IPS-NIHi7 (cell line): ENCODE measurements around the gene ATF6.
"Not testable (repeated sequence)": the region's sequence is repeated elsewhere in the genome, so short reads cannot be mapped to it uniquely, and the experiment has no call there.

Experiments used
- DNase-seq: peaks from one replicate; pipeline ENCODE4 v3.0.0; 2012; ENCODE audit warnings: mixed read lengths; ENCODE audit errors: extremely low spot score

The ATF6 gene

GRCh38 chr1:161779393-161779792, 13.3 kb downstream of the ATF6 start:
- no peak for DNase-seq

GRCh38 chr1:161781995-161782394, 15.9 kb downstream of the ATF6 start:
- DNase-seq, result no peak

- no peak for DNase-seq
Measured at GRCh38 chr1:161782886-161783285, 16.8 kb downstream of the ATF6 start.

- DNase-seq, result no peak
Measured at GRCh38 chr1:161784968-161785367, 18.8 kb downstream of the ATF6 start.

GRCh38 chr1:161787355-161787754, 21.2 kb downstream of the ATF6 start:
- no peak for DNase-seq

GRCh38 chr1:161790587-161791317, 24.6 kb downstream of the ATF6 start:
- DNase-seq, result no peak

- no peak for DNase-seq
Measured at GRCh38 chr1:161791904-161792655, 26.0 kb downstream of the ATF6 start.

- DNase-seq, result peak; percentile 53
Measured at GRCh38 chr1:161792740-161793139, 26.6 kb downstream of the ATF6 start.

GRCh38 chr1:161799792-161800191, 33.7 kb downstream of the ATF6 start:
- DNase-seq, result no peak

- DNase-seq, result peak; percentile 11
Measured at GRCh38 chr1:161801955-161802354, 35.8 kb downstream of the ATF6 start.

GRCh38 chr1:161803181-161803580, 37.1 kb downstream of the ATF6 start:
- DNase-seq, result no peak

- DNase-seq, result no peak
Measured at GRCh38 chr1:161805399-161806197, 39.5 kb downstream of the ATF6 start.

GRCh38 chr1:161809202-161809601, 43.1 kb downstream of the ATF6 start:
- not testable (repeated sequence) for DNase-seq

- DNase-seq, result not testable (repeated sequence)
Measured at GRCh38 chr1:161809656-161810055, 43.5 kb downstream of the ATF6 start.

- DNase-seq, result no peak
Measured at GRCh38 chr1:161810780-161811179, 44.7 kb downstream of the ATF6 start.

GRCh38 chr1:161816201-161816600, 50.1 kb downstream of the ATF6 start:
- no peak for DNase-seq

- no peak for DNase-seq
Measured at GRCh38 chr1:161817176-161817730, 51.1 kb downstream of the ATF6 start.

GRCh38 chr1:161820914-161821313, 54.8 kb downstream of the ATF6 start:
- no peak for DNase-seq

GRCh38 chr1:161824618-161825017, 58.5 kb downstream of the ATF6 start:
- DNase-seq, result no peak

- no peak for DNase-seq
Measured at GRCh38 chr1:161825831-161826230, 59.7 kb downstream of the ATF6 start.

GRCh38 chr1:161826478-161826877, 60.4 kb downstream of the ATF6 start:
- DNase-seq, result no peak

GRCh38 chr1:161827786-161828185, 61.7 kb downstream of the ATF6 start:
- DNase-seq, result no peak
